GM21529 (cell line): ENCODE measurements around the gene E2F1.

ENCODE experiments used
- ATAC-seq: cut with Tn5 transposase; IDR thresholded peaks from one replicate; pipeline ENCODE4 v1.9.1; 2021; ENCODE audit not compliant: unreplicated experiment

Gene E2F1

GRCh38 chr20:33686100-33686983 lies at the start of gene E2F1:
TSS of gene E2F1 (minus strand) at chr20:33686385. CDS start at chr20:33686264, 121 bp downstream.
- peak; percentile 79 for ATAC-seq

- ATAC-seq, result no peak
Measured at GRCh38 chr20:33733654-33734576, 47.7 kb upstream of the E2F1 start.

GRCh38 chr20:33732166-33732970 lies 46.2 kb upstream of the E2F1 start:
- peak; percentile 60 for ATAC-seq

- ATAC-seq, result peak; percentile 78
Measured at GRCh38 chr20:33731693-33732165, 45.5 kb upstream of the E2F1 start, which contains the start of gene ZNF341. TSS of gene ZNF341 (plus strand) at chr20:33731996. CDS start at chr20:33732022, 26 bp downstream.

GRCh38 chr20:33730946-33731692 lies 44.9 kb upstream of the E2F1 start:
- ATAC-seq, result no peak

- no peak for ATAC-seq
Measured at GRCh38 chr20:33729101-33729500, 42.9 kb upstream of the E2F1 start.

GRCh38 chr20:33728463-33728862 lies 42.3 kb upstream of the E2F1 start:
- no peak for ATAC-seq

GRCh38 chr20:33727806-33728205 lies 41.6 kb upstream of the E2F1 start:
- ATAC-seq, result no peak

- ATAC-seq, result no peak
Measured at GRCh38 chr20:33727115-33727479, 40.9 kb upstream of the E2F1 start.

GRCh38 chr20:33725607-33726264 lies 39.6 kb upstream of the E2F1 start:
- ATAC-seq, result no peak

GRCh38 chr20:33724439-33725094 lies 38.4 kb upstream of the E2F1 start:
- ATAC-seq, result no peak

GRCh38 chr20:33721391-33722140 lies 35.4 kb upstream of the E2F1 start:
- ATAC-seq, result no peak

GRCh38 chr20:33719989-33720709 lies 34.0 kb upstream of the E2F1 start, which contains the start of gene PXMP4:
TSS of gene PXMP4 (minus strand) at chr20:33720310. CDS start at chr20:33720207, 103 bp downstream.
- ATAC-seq, result peak; percentile 94

- no peak for ATAC-seq
Measured at GRCh38 chr20:33719277-33719988, 33.2 kb upstream of the E2F1 start.

GRCh38 chr20:33716498-33716897 lies 30.3 kb upstream of the E2F1 start:
- ATAC-seq, result no peak

GRCh38 chr20:33713865-33714367 lies 27.7 kb upstream of the E2F1 start:
- ATAC-seq, result no peak

GRCh38 chr20:33711446-33711738 lies 25.2 kb upstream of the E2F1 start:
- ATAC-seq, result no peak
